ENCODE results near the gene ECI1.
A peak's percentile ranks its signal among the peaks of the same experiment; 100 is the strongest.

Gene ECI1, protein sequence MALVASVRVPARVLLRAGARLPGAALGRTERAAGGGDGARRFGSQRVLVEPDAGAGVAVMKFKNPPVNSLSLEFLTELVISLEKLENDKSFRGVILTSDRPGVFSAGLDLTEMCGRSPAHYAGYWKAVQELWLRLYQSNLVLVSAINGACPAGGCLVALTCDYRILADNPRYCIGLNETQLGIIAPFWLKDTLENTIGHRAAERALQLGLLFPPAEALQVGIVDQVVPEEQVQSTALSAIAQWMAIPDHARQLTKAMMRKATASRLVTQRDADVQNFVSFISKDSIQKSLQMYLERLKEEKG

DNA sequence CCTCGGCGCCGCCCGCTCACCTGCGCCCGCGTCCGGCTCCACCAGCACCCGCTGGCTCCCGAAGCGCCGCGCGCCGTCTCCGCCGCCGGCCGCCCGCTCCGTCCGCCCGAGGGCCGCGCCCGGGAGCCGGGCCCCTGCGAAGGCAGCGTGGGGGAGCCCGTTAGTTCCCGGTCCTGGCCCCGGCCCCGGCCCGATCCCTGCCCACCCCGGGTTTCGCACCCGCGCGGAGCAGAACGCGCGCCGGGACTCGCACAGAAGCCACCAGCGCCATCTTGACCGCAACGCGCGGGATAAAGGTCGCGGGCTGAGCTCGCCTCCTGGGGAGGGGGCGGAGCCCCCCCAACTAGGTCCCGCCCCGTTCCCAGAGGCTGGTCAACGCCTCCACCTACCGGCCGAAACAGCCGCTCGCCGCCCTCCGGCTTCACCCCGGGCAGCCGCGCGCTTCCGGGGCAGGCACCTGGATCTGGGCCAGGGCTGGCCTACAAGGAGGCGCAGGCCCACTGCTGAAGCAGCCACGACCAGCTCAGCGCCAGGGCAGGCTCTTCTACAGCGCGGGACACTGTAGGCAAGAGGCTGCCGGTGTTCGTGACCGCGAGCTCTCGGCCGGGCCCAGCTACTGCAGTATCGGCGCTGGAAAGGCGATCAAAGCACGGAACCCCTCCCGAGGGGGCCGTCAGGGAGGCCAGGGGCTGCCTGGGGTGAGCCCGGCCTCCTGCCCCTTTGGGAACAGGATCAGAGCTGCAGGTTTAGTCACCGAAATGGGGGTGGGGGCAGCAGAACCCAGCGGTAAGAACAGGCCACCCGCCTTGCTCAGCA is at the start of gene ECI1:
ECI1 (minus strand) TSS at position 292 of the 816 bp plus-strand sequence; CDS start at position 271, 21 bp downstream.
- Histone ChIP-seq H3K9me3 (ENCODE audit: insufficient read depth, low read depth, low read length) (no peaks in the 10 kb centered on the region), H3K9ac (ENCODE audit: low read depth, low read length) (peak within 1 kb of the TSS; percentile 93)

DNA sequence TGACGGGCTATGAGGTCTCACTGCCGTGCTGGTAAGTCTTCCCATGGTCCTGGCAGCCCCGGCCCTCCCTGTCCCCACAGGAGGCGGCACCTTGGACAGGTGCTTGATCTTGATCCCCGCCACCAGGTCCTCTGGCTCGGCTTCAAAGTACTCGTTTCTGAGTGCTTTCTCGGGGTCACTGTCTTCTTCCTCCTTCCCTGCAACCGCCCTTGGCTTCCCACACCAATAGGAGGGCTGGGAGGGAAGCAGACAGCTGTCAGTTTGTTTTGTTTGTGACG is 48.5 kb upstream of the ECI1 start:
- Histone ChIP-seq H3K4me3 (ENCODE audit: low read length) (no peak overlapping the region), H3K27ac (ENCODE audit: low read length) (no peak overlapping the region), H3K36me3 (ENCODE audit: insufficient read depth, low read depth, low read length) (no peaks in the 10 kb centered on the region), H3K4me1 (ENCODE audit: insufficient read depth, low read length) (no peaks in the 10 kb centered on the region), H3K27me3 (ENCODE audit: insufficient read depth, low read length) (no peaks in the 10 kb centered on the region), H3K9me3 (ENCODE audit: insufficient read depth, low read depth, low read length) (no peaks in the 10 kb centered on the region), H3K9ac (ENCODE audit: low read depth, low read length) (no peak overlapping the region)

More for the DNA sequence above, at the start of gene ECI1:
- Histone ChIP-seq H3K4me3 (ENCODE audit: low read length) (peak within 1 kb of the TSS; percentile 91), H3K27ac (ENCODE audit: low read length) (peak within 1 kb of the TSS; percentile 91), H3K4me1 (ENCODE audit: insufficient read depth, low read length) (peaks cover 8% of the 10 kb centered on the region), H3K36me3 (ENCODE audit: insufficient read depth, low read depth, low read length) (peaks cover 58% of the 10 kb centered on the region), H3K27me3 (ENCODE audit: insufficient read depth, low read length) (no peaks in the 10 kb centered on the region)

DNA sequence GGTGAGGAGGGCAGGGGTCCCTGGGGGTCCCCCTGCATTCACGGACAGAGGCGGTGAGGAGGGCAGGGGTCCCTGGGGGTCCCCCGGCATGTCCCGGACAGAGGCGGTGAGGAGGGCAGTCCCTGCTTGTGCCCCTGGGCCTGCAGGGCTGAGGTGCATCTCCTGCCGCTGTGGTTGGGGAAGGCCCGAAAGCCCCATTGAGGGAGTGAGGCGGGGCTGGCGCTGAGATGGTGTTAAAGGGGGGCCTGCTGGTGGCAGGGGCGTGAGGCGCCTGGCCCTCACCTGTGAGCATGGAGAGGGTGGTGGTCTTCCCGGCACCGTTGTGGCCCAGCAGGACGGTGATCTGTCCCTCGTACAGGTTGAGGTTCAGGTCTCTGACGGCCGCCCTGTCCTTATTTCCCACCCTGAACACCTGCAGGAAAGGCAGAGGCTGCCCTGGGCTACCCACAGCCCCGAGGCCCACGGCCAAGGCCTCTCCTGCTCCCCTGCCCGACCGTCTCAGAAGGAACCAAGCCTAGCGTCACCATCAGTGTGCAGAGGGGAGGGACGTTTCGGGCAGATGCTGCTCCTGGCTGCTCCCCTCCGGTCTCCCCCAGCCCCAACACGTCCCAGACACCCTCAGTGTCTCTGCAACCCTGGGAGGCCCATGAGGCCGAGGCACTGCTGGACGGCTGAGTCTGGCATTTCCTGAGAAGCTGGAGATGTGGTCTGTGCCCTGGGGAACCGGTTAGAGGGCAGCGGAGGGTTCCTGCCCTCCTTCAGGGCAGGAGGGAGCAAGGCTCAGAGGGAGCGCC is 47.9 kb upstream of the ECI1 start:
- no peak overlapping the region for H3K9ac ChIP-seq (ENCODE audit: low read depth, low read length)
- no peaks in the 10 kb centered on the region for H3K27me3 ChIP-seq (ENCODE audit: insufficient read depth, low read length)
- no peaks in the 10 kb centered on the region for H3K4me1 ChIP-seq (ENCODE audit: insufficient read depth, low read length)
- H3K9me3 ChIP-seq (ENCODE audit: insufficient read depth, low read depth, low read length) = no peaks in the 10 kb centered on the region
- no peak overlapping the region for H3K27ac ChIP-seq (ENCODE audit: low read length)
- H3K36me3 ChIP-seq (ENCODE audit: insufficient read depth, low read depth, low read length) = no peaks in the 10 kb centered on the region
- no peak overlapping the region for H3K4me3 ChIP-seq (ENCODE audit: low read length)

DNA sequence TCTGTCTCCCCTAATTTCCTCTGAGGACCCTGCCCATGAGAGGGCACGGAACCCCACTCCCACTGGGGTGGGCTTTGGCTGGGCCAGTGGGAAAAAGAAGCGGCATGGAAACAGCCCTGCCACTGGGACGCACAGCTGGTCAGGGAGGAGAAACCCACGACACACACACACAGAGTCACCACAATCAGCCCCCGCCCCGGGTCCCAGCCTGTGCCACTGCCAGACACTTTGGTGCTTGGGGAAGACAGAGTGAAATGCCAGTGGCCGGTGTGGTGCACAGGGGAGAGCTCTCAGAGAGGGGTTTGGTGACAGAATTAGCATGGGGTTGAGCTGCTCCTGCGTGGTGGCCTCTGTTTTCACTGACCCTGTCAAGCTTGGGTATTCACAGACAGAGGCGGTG is 47.2 kb upstream of the ECI1 start:
- no peaks in the 10 kb centered on the region for H3K4me1 ChIP-seq (ENCODE audit: insufficient read depth, low read length)
- H3K9ac ChIP-seq (ENCODE audit: low read depth, low read length) = no peak overlapping the region
- no peak overlapping the region for H3K27ac ChIP-seq (ENCODE audit: low read length)
- H3K36me3 ChIP-seq (ENCODE audit: insufficient read depth, low read depth, low read length) = no peaks in the 10 kb centered on the region
- no peak overlapping the region for H3K4me3 ChIP-seq (ENCODE audit: low read length)
- H3K9me3 ChIP-seq (ENCODE audit: insufficient read depth, low read depth, low read length) = no peaks in the 10 kb centered on the region
- H3K27me3 ChIP-seq (ENCODE audit: insufficient read depth, low read length) = no peaks in the 10 kb centered on the region

DNA sequence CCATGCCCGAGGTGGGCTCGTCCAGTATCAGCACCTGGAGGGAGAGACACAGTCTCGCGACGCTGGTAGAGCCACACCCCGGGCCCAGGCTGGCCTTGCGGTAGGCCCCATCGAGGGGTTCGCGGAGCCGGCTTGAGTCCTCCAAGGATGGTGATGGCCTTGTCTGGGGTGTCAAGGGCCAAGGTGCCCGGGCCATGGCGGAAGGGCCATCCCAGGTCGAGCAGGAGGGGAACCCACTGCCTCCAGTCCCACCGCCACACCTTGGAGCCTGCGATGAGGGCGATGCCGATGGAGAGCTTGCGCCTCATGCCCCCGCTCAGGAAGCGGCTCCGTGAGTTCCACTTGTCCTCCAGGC is 46.1 kb upstream of the ECI1 start:
- Histone ChIP-seq H3K27me3 (ENCODE audit: insufficient read depth, low read length) (no peaks in the 10 kb centered on the region), H3K4me1 (ENCODE audit: insufficient read depth, low read length) (no peaks in the 10 kb centered on the region), H3K9me3 (ENCODE audit: insufficient read depth, low read depth, low read length) (no peaks in the 10 kb centered on the region), H3K4me3 (ENCODE audit: low read length) (no peak overlapping the region), H3K9ac (ENCODE audit: low read depth, low read length) (no peak overlapping the region), H3K27ac (ENCODE audit: low read length) (no peak overlapping the region), H3K36me3 (ENCODE audit: insufficient read depth, low read depth, low read length) (no peaks in the 10 kb centered on the region)

DNA sequence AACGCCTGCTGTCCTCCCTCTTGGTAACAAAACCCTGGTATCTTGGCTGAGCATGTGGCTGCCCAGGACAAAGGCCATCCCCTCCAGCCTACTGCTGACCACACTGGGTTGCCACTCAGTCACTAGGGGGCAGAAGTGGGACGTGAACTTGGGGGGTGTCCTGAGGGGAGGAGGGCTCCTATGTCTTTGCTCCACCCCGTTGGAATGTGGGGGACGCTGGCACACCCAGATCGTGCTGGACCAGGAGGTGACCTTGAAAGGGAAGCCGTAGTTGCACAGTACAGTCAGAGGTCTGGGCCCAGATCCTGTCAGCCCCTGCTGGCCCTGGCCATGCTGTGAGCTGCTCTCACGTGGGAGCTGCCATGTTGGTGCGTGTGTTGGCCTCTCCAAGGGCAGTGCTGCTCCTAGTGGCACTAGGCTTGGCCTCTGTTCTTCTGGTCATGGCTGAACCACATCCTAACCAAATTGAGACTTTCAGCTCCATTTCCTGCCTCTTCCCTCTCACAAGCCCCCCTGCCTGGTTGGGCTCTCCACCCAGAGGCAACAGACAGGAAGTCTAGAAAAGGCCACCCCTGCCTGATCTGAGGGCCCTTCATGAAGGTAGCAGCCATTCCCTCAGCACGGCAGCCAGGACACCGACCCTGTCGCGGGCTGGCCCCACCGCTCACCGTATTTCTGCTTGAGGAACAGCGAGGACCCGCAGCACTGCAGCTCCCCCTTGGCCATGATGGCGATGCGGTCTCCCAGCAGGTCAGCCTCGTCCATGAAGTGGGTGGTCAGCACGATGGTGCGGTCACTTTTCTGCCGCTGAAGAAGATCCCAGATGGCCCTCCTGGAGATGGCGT is 45.5 kb upstream of the ECI1 start:
- no peak overlapping the region for H3K27ac ChIP-seq (ENCODE audit: low read length)
- no peaks in the 10 kb centered on the region for H3K4me1 ChIP-seq (ENCODE audit: insufficient read depth, low read length)
- no peaks in the 10 kb centered on the region for H3K36me3 ChIP-seq (ENCODE audit: insufficient read depth, low read depth, low read length)
- no peaks in the 10 kb centered on the region for H3K27me3 ChIP-seq (ENCODE audit: insufficient read depth, low read length)
- H3K4me3 ChIP-seq (ENCODE audit: low read length) = no peak overlapping the region
- no peaks in the 10 kb centered on the region for H3K9me3 ChIP-seq (ENCODE audit: insufficient read depth, low read depth, low read length)
- no peak overlapping the region for H3K9ac ChIP-seq (ENCODE audit: low read depth, low read length)

DNA sequence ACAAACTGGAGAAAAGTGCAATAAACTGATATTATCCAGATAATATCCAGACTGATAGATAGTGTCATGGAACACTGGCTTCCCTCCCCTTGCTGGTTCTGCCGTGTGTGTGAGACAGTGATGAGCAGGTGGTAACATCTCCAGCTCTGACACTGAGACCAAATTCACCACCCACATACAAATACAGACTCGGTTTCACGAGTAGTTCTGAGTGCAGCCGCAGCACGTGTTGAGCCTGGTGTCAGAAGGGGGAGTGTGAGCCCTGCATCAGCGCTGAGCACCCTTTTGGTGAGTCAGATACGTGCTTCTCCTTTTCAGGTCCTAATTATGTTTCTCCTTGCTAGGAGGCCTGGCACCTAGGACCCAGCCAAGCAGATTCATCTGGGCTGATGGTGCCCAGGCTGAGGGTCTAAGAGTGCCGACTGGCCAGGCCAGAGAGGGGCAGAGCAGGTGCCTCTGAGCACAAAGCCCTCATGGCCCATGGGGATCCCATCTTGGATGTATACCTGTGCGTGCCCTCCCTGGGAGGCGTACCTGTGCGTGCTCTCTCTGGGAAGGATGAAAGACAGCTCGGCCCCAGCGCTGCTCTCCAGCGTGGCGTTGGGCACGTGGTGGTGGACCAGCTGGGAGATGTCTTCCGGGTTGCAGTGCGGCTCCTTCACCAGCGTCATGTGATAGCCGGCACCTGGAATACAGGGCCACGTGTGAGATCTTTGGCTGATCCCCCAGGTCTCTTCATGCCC is 43.8 kb upstream of the ECI1 start:
- no peak overlapping the region for H3K4me3 ChIP-seq (ENCODE audit: low read length)
- H3K4me1 ChIP-seq (ENCODE audit: insufficient read depth, low read length) = no peaks in the 10 kb centered on the region
- no peaks in the 10 kb centered on the region for H3K27me3 ChIP-seq (ENCODE audit: insufficient read depth, low read length)
- H3K9me3 ChIP-seq (ENCODE audit: insufficient read depth, low read depth, low read length) = no peaks in the 10 kb centered on the region
- H3K27ac ChIP-seq (ENCODE audit: low read length) = no peak overlapping the region
- no peaks in the 10 kb centered on the region for H3K36me3 ChIP-seq (ENCODE audit: insufficient read depth, low read depth, low read length)
- H3K9ac ChIP-seq (ENCODE audit: low read depth, low read length) = no peak overlapping the region

DNA sequence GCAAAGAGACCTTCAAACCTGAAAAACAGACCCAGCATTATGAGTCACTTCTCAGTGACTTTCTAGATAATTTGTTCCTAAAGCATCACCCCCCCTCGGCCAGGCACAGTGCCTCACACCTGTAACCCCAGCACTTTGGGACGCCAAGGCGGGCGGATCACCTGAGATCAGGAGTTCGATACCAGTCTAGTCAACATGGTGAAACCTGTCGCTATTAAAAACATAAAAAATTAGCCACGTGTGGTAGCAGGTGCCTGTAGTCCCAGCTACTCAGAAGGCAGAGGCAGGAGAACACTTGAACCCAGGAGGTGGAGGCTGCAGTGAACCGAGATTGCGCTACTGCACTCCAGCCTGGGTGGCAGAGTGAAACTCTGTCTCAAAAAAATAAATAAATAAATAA is 40.8 kb upstream of the ECI1 start:
- no peak overlapping the region for H3K9ac ChIP-seq (ENCODE audit: low read depth, low read length)
- no peak overlapping the region for H3K27ac ChIP-seq (ENCODE audit: low read length)
- no peaks in the 10 kb centered on the region for H3K9me3 ChIP-seq (ENCODE audit: insufficient read depth, low read depth, low read length)
- no peaks in the 10 kb centered on the region for H3K4me1 ChIP-seq (ENCODE audit: insufficient read depth, low read length)
- H3K27me3 ChIP-seq (ENCODE audit: insufficient read depth, low read length) = no peaks in the 10 kb centered on the region
- H3K36me3 ChIP-seq (ENCODE audit: insufficient read depth, low read depth, low read length) = no peaks in the 10 kb centered on the region
- H3K4me3 ChIP-seq (ENCODE audit: low read length) = no peak overlapping the region

DNA sequence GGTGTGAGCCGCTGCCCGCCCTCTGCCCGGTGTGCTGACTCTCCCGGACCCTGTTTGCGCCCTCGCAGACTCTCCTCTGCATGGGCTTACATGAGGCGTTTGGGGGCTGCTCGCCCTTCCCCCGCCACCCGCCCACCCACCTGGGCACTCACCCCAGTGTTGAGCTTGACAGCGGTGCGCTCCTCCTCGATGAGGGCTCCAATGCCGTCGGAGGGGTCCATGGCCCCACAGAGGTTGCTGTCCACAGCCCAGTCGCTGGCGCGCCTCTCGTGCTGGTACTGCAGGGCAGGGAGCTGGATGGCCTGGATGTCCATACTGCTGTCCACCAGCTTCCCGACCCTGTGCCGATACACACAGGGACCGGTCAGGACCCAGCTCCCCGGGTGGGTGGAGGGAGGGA is 37.9 kb upstream of the ECI1 start:
- H3K27ac ChIP-seq (ENCODE audit: low read length) = no peak overlapping the region
- no peaks in the 10 kb centered on the region for H3K27me3 ChIP-seq (ENCODE audit: insufficient read depth, low read length)
- H3K36me3 ChIP-seq (ENCODE audit: insufficient read depth, low read depth, low read length) = no peaks in the 10 kb centered on the region
- H3K4me3 ChIP-seq (ENCODE audit: low read length) = no peak overlapping the region
- H3K4me1 ChIP-seq (ENCODE audit: insufficient read depth, low read length) = no peaks in the 10 kb centered on the region
- H3K9me3 ChIP-seq (ENCODE audit: insufficient read depth, low read depth, low read length) = no peaks in the 10 kb centered on the region
- no peak overlapping the region for H3K9ac ChIP-seq (ENCODE audit: low read depth, low read length)

DNA sequence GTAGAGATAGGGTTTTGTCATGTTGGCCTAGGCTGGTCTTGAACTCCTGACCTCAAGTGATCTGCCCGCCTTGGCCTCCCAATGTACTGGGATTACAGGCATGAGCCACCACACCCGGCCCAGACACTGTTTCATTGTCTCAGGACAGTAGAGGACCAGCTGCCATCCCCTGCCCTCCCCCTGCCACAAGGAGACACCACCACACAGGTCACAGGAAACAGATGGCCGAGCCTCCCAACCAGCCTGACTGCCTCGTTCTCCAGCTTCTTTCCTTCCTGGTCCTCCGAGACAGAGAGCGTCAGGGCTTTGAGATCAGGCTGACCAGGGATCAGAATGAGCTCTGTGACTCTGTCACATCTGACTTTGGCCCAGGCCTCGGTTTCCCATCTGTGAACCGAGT is 37.3 kb upstream of the ECI1 start:
- Histone ChIP-seq H3K4me1 (ENCODE audit: insufficient read depth, low read length) (no peaks in the 10 kb centered on the region), H3K4me3 (ENCODE audit: low read length) (no peak overlapping the region), H3K27ac (ENCODE audit: low read length) (no peak overlapping the region), H3K9me3 (ENCODE audit: insufficient read depth, low read depth, low read length) (no peaks in the 10 kb centered on the region), H3K36me3 (ENCODE audit: insufficient read depth, low read depth, low read length) (no peaks in the 10 kb centered on the region), H3K9ac (ENCODE audit: low read depth, low read length) (no peak overlapping the region), H3K27me3 (ENCODE audit: insufficient read depth, low read length) (no peaks in the 10 kb centered on the region)

Data from iPS-20b (cell line).